ENCODE results near the gene CXCR3.

GRCh38 chrX:71599965-71600364 is 18.3 kb downstream of the CXCR3 start:
- TF ChIP-seq CTCF (IDR thresholded peaks at IDR 0.05) (no peak), POLR2A (IDR thresholded peaks at IDR 0.05) (no peak)

Data from ovary (tissue), 3 donors.